Measurements from ENCODE around the gene GPR3.

- TF ChIP-seq GATA3 (IDR thresholded peaks at IDR 0.05; ENCODE audit: low read depth, low read length) = no peak
- no peak for TF ChIP-seq GATA2 (IDR thresholded peaks at IDR 0.05; ENCODE audit: low read depth, low read length)
Measured at GRCh38 chr1:27343639-27344025, 48.8 kb upstream of the GPR3 start.
